Activated CD4-positive, alpha-beta T cell treated with anti-CD3 and anti-CD28 coated beads for 1 hour (primary cell): ENCODE data around the gene LARP4.

ENCODE experiments used
- DNase-seq: peaks from one replicate; pipeline ENCODE4 v3.0.0-alpha.2; 2020

LARP4 gene

DNA sequence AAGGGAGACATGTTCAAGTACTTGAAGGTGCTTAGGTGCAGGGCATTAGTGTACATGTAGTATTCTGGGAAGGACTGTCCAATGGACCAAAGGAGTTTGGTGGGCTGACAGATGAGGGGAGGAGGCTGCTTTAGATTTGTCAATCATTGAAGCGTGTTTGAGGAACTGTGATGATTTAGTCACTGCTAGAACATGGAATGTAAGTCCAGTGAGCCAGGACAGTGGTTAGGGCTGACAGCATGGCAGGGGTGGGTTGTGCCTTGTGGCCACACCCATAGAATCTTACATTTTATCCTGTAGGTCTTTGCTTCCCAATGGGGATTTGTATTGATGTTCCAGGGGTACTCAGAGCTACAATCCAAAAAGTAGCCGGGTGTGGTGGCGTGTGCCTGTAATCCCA, 128.7 kb downstream of the LARP4 start:
- no peak for DNase-seq
